ENCODE data around the gene NGFR.

The NGFR gene

GRCh38 chr17:49520386-49521087 is 25.4 kb downstream of the NGFR start:
- peaks cover 65% of the 10 kb centered on the region for H3K4me1 Mint-ChIP-seq
- TF ChIP-seq CTCF (IDR thresholded peaks at IDR 0.05; ENCODE audit: unreplicated experiment in 3 of 3) = no peak
- no peak overlapping the region for H3K4me3 Mint-ChIP-seq
- peak overlapping the region; percentile 89 to 99 (median 97) for H3K27ac Mint-ChIP-seq
- no peaks in the 10 kb centered on the region for H3K36me3 Mint-ChIP-seq (ENCODE audit: low read depth)
- H3K27me3 Mint-ChIP-seq (ENCODE audit: low read depth) = no peaks in the 10 kb centered on the region
- no peaks in the 10 kb centered on the region for H3K9me3 Mint-ChIP-seq

GRCh38 chr17:49521088-49521450 is 26.0 kb downstream of the NGFR start:
- no peak for TF ChIP-seq CTCF (IDR thresholded peaks at IDR 0.05; ENCODE audit: unreplicated experiment in 3 of 3)
- H3K4me3 Mint-ChIP-seq = peak overlapping the region in 1 of 3 experiments; percentile 41
- H3K9me3 Mint-ChIP-seq = no peaks in the 10 kb centered on the region
- peaks cover 65% of the 10 kb centered on the region for H3K4me1 Mint-ChIP-seq
- peak overlapping the region; percentile 87 to 99 (median 97) for H3K27ac Mint-ChIP-seq
- no peaks in the 10 kb centered on the region for H3K36me3 Mint-ChIP-seq (ENCODE audit: low read depth)
- H3K27me3 Mint-ChIP-seq (ENCODE audit: low read depth) = no peaks in the 10 kb centered on the region

GRCh38 chr17:49521471-49522356 is 26.6 kb downstream of the NGFR start:
- Mint-ChIP-seq H3K4me3 (peak overlapping the region in 2 of 3 experiments; percentile 1 to 41), H3K4me1 (peaks cover 68% of the 10 kb centered on the region), H3K9me3 (no peaks in the 10 kb centered on the region), H3K27ac (peak overlapping the region; percentile 87 to 99 (median 97)), H3K36me3 (ENCODE audit: low read depth) (no peaks in the 10 kb centered on the region), H3K27me3 (ENCODE audit: low read depth) (no peaks in the 10 kb centered on the region)
- no peak for TF ChIP-seq CTCF (IDR thresholded peaks at IDR 0.05; ENCODE audit: unreplicated experiment in 3 of 3)

- Mint-ChIP-seq H3K27ac (peak overlapping the region; percentile 87 to 99 (median 97)), H3K4me1 (peaks cover 72% of the 10 kb centered on the region), H3K27me3 (ENCODE audit: low read depth) (no peaks in the 10 kb centered on the region), H3K9me3 (no peaks in the 10 kb centered on the region), H3K4me3 (peak overlapping the region in 1 of 3 experiments; percentile 9), H3K36me3 (ENCODE audit: low read depth) (no peaks in the 10 kb centered on the region)
- TF ChIP-seq CTCF (IDR thresholded peaks at IDR 0.05; ENCODE audit: unreplicated experiment in 3 of 3) = no peak
Measured at GRCh38 chr17:49522357-49522890, 27.3 kb downstream of the NGFR start.

GRCh38 chr17:49523196-49523595 is 28.1 kb downstream of the NGFR start:
- peak overlapping the region in 1 of 3 experiments; percentile 34 for H3K4me3 Mint-ChIP-seq
- no peaks in the 10 kb centered on the region for H3K9me3 Mint-ChIP-seq
- no peak for TF ChIP-seq CTCF (IDR thresholded peaks at IDR 0.05; ENCODE audit: unreplicated experiment in 3 of 3)
- H3K4me1 Mint-ChIP-seq = peaks cover 72% of the 10 kb centered on the region
- peak overlapping the region; percentile 87 to 99 (median 97) for H3K27ac Mint-ChIP-seq
- H3K27me3 Mint-ChIP-seq (ENCODE audit: low read depth) = no peaks in the 10 kb centered on the region
- H3K36me3 Mint-ChIP-seq (ENCODE audit: low read depth) = no peaks in the 10 kb centered on the region

Data from nephron (organoid).